Measurements from ENCODE around the gene GALNT2.

GALNT2 gene

GRCh38 chr1:230195199-230195598, 128.2 kb downstream of the GALNT2 start:
- DNase-seq, result no peak

GRCh38 chr1:230196077-230196476, 129.0 kb downstream of the GALNT2 start:
- DNase-seq, result no peak

DNA sequence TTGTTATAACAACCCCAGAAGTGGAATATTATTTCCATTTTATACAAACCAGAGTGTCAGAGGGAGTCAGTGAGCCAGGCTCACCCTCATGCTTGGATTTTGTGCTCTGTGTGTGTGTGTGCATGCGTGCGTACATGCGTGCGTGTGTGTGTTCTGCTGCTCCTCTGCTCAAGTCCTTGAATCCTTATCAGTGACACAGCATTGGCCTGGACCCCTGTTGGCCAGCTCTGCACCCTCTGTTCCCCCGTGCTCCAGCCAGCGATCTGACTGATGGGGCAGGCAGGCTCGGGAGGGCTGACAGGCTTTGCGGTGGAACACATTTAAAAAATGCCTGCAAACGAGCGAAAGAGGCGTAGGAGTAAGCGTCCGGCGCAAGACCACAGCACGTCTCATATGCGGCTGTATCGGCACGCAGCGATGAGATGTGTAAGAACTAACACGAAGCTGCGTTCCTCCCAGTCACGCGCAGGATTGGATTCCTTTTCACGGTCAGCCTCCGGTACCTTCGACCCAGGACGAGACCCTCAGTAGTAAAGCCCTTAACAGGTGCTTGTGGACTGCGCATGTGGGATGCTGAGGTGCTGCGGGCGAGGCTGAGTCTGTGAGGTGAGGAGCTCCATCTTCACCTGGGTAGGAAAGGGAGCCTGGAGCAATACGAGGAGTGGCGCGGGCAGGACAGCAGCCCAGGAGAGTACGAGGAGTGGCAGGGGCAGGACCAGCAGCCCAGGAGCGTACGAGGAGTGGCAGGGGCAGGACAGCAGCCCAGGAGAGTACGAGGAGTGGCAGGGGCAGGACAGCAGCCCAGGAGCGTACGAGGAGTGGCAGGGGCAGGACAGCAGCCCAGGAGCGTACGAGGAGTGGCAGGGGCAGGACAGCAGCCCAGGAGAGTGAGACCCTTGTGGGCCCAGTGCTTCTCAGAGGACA, 130.9 kb downstream of the GALNT2 start:
- no peak for DNase-seq

DNA sequence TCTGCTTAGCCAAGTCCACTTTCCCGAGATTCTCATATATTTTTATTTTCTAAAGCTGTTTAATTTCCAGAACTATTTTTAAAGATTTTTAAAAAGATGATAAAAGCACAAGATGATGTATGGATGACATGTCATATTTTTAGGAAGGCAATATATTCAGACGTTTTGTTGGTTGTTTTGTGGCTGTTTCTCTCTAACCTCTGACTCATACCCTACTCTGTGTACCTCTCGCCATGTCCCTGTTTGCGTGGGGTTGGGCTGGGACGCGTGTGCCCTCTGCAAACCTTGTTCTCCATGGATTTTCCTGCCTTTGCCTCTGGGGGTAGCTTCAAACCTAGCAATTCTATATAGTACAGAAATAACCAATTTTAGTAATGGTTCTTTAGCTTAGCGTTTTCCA, 132.0 kb downstream of the GALNT2 start:
- no peak for DNase-seq

DNA sequence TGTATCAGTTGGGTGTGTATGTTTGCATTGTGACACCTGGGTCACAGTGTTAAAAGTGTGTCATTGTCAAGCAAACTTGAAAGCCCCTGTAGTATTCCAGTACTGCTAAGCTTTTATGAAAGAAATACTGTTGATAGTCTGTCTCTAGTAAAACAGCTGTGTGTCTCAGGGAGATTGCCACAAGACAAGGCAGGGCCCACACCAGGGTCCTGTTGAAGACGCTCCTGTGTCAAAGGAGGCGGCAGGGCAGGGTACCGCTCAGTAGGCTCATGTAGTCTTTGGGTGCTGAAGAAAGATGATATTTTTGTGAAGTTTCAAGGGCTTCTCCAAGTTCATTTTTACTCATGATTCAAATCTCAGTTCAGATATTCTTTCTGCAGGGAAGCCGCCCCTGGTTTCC, 132.5 kb downstream of the GALNT2 start:
- no peak for DNase-seq

- DNase-seq, result no peak
These were observed 133.2 kb downstream of the GALNT2 start for GRCh38 chr1:230200276-230200675.

DNA sequence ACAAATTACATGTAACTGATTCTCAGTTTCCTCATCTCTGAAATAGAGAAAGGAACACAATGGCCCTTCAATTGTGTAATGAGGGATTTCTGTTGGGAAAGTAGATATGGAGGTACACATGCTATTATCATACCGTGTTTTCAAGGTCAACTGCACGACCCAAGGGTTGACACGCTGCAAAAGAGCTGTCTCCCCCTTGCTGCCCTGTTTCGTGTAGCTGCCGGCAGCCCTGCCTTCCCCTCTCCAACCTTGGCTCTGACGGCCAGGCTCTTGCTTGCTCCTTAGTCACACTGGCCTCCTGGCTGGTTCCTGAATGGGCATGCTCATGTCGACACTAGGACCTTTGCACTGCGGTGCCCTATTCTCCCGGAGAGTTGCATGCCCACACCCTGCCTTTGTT, 134.4 kb downstream of the GALNT2 start:
- no peak for DNase-seq

DNA sequence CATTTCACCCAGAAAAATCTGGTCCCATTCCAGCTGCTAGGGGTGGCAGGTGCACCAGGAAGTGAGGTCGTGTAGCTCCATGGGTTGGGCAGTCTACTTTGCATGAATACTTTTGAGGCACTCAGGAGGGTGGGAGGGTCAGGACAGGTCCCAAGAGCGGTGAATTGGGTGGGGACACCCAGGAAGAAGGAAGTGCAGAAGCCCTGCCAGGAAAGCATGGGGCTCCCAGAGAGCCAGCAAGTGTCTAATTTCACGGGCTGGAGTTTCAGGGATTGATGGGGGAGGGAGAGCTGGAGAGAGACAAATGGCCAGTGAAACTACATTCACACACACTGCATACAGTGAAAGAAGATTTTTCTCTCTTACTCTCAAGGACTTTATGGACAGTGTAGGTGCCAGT, 137.8 kb downstream of the GALNT2 start:
- DNase-seq, result no peak

- DNase-seq, result no peak
These were observed 138.7 kb downstream of the GALNT2 start for GRCh38 chr1:230205719-230206198.

GRCh38 chr1:230206207-230206606, 139.2 kb downstream of the GALNT2 start:
- DNase-seq, result no peak

GRCh38 chr1:230206976-230207375, 139.9 kb downstream of the GALNT2 start:
- no peak for DNase-seq

GRCh38 chr1:230207598-230207997, 140.6 kb downstream of the GALNT2 start:
- no peak for DNase-seq

DNA sequence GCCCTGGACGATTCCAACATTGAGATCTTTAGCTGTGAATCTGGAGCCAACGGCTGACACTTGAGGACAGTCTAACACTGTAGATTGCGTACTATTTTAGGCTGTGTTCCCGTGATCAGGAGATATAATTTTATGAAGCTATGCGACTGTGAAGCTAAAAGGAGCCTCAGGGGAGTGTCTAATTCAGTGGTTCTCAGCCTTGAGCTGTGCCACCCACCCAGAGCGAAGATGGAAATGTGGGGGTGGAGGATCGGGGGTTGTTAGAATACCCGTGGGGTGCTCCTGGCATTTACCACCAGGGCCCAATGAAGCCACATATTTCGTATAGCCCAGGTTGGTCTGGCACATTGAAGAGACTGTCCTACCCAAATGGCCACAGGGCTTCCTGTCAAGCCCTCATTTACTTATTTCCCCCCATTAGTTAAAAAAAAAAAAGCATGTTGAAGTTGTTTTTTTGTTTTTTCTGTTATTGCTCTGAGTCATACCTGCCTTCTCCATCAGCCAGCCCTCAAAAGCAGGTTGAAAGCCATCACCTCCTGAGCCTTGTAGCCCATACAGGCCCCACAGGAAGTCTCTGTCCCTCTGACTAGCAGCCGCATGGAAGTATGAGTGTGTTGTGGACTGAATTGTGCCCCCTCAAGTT, 141.7 kb downstream of the GALNT2 start:
- no peak for DNase-seq

GRCh38 chr1:230210326-230210980, 143.4 kb downstream of the GALNT2 start:
- DNase-seq, result no peak

DNA sequence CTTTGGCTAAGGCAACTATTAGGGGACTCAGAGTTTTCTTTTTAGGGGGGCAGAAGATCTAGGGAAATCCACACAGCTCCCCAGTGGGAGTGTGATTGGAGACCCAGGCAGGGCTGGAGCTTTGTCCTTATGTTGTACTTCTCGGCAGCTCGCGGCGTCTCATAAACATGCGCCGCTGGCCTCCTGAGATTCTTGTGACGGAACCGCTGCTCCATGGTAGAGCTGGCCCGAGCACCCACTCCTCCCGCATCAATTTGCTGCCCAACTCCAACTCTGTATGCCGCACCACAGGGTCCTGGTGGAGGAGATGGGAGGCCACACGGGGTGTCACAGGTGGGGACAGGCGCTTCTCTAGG, 143.9 kb downstream of the GALNT2 start:
- DNase-seq, result no peak

- no peak for DNase-seq
These were observed 144.6 kb downstream of the GALNT2 start for GRCh38 chr1:230211436-230212145.

- DNase-seq, result no peak
These were observed 145.4 kb downstream of the GALNT2 start for GRCh38 chr1:230212405-230212936.

DNA sequence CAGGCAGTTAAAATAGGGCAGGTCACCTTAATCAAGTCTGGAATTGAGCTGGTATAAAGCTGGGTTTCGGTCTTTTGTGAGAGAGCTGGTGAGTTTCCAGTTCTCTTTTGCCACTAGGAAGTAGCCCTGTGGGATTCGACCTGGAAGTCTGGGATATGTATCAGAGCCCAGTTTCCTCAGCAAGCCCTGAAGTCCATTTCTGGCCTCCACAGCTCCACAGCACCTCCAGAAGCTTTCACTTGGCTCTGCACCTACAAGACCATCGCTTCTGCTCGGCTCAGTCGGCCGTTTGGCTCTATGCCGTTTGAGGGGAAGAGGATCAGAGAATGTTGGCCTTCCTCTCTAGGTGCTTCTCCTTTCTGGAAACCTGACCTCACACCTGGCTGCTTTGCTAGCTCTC, 148.0 kb downstream of the GALNT2 start:
- DNase-seq, result no peak

- no peak for DNase-seq
These were observed 148.5 kb downstream of the GALNT2 start for GRCh38 chr1:230215529-230215928.

DNA sequence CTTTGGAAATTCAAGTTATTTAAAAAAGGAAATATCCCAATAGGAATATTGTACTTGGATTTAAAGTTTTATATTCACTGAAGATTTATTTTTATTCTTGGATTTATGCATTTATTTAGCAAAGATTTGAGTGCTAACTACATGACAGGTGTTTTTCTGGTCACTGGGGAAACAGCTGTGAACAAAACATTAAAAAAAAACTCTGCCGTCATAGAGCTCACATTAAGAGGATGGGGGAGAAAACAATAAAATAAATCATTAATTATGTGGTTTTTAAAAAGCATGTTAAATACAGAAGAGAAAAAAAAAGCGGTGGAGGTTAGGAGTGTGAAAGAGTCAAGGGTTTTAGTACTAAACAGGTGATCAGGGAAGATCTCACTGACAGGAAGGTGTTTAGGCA, 149.9 kb downstream of the GALNT2 start:
- DNase-seq, result no peak

DNA sequence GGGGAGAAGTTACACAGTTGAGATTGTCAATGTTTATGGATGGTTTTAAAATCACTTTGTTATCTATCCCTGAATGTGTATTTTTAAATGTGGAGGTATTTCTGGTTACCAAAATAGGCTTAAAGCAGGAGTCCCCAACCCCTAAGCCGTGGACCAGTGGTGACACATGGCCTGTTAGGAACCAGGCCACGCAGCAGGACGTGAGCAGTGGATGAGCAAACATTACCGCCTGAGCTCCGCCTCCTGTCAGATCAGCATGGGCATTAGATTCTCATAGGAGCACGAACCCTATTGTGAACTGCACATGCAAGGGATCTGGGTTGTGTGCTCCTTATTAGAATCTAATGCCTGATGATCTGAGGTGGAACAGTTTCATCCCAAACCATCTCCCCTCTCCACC, 151.6 kb downstream of the GALNT2 start:
- no peak for DNase-seq

DNA sequence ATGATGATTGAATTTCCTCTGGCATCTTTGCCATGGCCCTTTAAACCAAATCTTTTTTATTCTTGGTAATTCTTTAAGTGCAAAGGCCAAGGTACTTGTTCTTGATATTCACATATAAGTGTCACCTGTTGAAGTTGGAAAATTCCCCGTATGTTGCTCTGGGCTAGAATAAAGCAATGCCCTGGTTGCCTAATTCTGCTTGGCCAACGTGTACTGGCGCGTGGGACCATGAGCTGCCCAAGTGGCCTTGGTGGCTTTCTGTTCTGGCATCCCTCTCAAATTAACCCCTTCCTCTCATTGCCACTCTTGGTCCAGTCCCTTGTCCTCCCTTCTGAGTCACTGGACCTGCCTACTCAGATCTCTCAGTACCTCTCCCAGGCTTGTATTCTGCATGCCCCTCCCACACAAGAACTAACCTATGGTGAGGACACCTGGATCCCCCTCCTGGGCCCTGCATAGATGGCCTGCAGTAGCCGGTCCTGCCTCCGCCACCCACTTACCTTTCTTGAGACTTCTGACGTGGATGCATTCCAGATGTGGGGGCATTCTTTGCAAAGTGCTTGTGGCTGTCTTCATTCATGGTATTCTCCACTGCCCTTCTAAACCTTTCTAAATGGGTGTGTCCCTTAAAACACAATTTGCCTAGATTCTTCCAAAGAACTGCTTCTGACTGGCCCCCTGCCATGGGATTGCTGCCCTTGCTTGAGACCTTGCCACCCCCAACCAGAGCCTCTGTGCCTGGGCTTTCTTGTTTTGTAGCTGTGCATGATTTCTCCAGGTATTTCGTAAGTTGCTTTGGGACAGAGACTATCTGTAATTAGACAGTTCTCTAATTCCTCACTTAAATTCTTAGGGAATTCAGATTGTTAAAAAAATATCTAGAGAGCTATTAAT, 152.4 kb downstream of the GALNT2 start:
- DNase-seq, result no peak
